Thoracic aorta (tissue), 2 donors: ENCODE results near the gene ANKRA2. TPM values are rescaled to one million over a fixed set of nuclear protein-coding genes. Genes with fewer than 3 reads are reported as not detected.
A peak's percentile ranks its signal among the peaks of the same experiment; 100 is the strongest.
"Not testable (repeated sequence)": the region's sequence is repeated elsewhere in the genome, so short reads cannot be mapped to it uniquely, and the experiment has no call there.

Source experiments
- ATAC-seq: fragments of 150-250 bp; one replicate; pipeline ENCODE4 v1.8.0; 2017; ENCODE audit warnings: low read depth; ENCODE audit not compliant: insufficient number of reproducible peaks, low FRiP score
- DNase-seq: peaks from one replicate; pipeline ENCODE4 v3.0.0-alpha.2; 2020; ENCODE audit warnings: low spot score
- H3K27ac ChIP-seq, 2 donors: fragments of 200-600 bp; sonication (generic); 1 replicate in 1 of 2; 2 replicates in 1 of 2; pipeline ENCODE4 v1.5.1; 2016; ENCODE audit warnings: mild to moderate bottlenecking in 2 of 2, moderate library complexity in 2 of 2
- H3K27me3 ChIP-seq: fragments of 200-600 bp; sonication (generic); replicated peaks from 2 replicates; pipeline ENCODE4 v1.6.0; 2016; ENCODE audit warnings: mild to moderate bottlenecking; ENCODE audit not compliant: insufficient read depth
- H3K36me3 ChIP-seq: fragments of 200-600 bp; sonication (generic); one replicate; pipeline ENCODE4 v1.5.1; 2016
- H3K4me1 ChIP-seq, 2 donors: fragments of 200-600 bp; sonication (generic); 1 replicate in 1 of 2; 2 replicates in 1 of 2; pipeline versions ENCODE4 v1.5.1 to v1.6.0; 2016; ENCODE audit warnings: low read depth in 2 of 2, mild to moderate bottlenecking in 1 of 2; ENCODE audit not compliant: control insufficient read depth in 1 of 2
- H3K4me3 ChIP-seq: fragments of 200-600 bp; sonication (generic); 2 replicates; pipeline ENCODE4 v1.5.1; 2016; ENCODE audit warnings: mild to moderate bottlenecking
- H3K9me3 ChIP-seq: fragments of 200-600 bp; sonication (generic); 2 replicates; pipeline ENCODE4 v1.5.1; 2016
- total RNA-seq, 2 donors: library from RNA; depleted of rRNA; stranded (reverse); fragments of >200 nt; gene quantifications; one replicate each; pipeline versions ENCODE4 v1.1.0 to v1.2.3, GENCODE V29; 2016
- TF ChIP-seq, protein P1 (sequence below): fragments of 200-600 bp; sonication (generic); IDR thresholded peaks from one replicate; pipeline ENCODE4 v1.5.1; 2019; ENCODE audit warnings: antibody characterized with exemption

The ANKRA2 gene
- total RNA-seq, 2 donors from 2014 or later, result 13.1 to 35.6 TPM

DNA sequence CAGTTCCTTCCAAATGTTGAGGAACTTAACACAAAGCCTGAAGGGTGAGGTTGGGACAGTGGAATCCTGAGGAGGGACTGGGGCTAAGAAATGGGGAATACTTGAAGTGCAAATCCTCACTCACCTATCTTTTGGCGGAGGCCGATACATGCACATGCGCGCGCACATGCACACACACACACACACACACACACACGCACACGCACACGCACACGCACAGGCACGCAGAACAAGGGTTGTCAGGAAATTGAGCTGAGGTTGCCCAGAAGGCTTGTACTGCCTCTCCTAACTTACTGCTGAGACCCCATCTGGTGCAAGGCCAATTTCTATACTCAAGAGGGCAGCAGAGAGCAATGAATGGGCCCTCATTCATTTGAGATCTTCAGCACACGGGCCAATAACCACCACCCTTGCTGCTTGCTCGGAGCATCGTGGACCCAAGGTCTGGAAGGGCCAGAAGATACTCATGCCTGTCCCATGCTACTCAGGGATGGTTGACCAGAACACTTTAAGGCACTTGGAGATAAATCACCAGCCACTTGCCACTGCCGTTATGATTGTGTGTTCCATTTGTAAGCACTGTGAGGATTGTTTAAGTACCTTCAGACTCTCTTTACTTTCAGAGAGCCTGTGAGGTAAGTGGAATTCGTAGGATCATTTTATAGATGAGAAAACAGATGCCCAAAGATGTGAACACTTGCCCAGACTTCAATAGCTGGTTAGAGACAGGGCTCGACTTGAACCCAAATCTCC, 45.7 kb downstream of the ANKRA2 start:
- DNase-seq (peak; percentile 26), ATAC-seq (peak; percentile 77)
- Histone ChIP-seq H3K36me3 (no peaks in the 10 kb centered on the region), H3K27me3 (no peaks in the 10 kb centered on the region), H3K4me3 (no peak overlapping the region), H3K27ac (no peak overlapping the region), H3K4me1 (peaks cover 4 to 25% of the 10 kb centered on the region in 2 donors), H3K9me3 (no peaks in the 10 kb centered on the region)
- TF ChIP-seq, protein P1, sequence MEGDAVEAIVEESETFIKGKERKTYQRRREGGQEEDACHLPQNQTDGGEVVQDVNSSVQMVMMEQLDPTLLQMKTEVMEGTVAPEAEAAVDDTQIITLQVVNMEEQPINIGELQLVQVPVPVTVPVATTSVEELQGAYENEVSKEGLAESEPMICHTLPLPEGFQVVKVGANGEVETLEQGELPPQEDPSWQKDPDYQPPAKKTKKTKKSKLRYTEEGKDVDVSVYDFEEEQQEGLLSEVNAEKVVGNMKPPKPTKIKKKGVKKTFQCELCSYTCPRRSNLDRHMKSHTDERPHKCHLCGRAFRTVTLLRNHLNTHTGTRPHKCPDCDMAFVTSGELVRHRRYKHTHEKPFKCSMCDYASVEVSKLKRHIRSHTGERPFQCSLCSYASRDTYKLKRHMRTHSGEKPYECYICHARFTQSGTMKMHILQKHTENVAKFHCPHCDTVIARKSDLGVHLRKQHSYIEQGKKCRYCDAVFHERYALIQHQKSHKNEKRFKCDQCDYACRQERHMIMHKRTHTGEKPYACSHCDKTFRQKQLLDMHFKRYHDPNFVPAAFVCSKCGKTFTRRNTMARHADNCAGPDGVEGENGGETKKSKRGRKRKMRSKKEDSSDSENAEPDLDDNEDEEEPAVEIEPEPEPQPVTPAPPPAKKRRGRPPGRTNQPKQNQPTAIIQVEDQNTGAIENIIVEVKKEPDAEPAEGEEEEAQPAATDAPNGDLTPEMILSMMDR, result peak; percentile 71

DNA sequence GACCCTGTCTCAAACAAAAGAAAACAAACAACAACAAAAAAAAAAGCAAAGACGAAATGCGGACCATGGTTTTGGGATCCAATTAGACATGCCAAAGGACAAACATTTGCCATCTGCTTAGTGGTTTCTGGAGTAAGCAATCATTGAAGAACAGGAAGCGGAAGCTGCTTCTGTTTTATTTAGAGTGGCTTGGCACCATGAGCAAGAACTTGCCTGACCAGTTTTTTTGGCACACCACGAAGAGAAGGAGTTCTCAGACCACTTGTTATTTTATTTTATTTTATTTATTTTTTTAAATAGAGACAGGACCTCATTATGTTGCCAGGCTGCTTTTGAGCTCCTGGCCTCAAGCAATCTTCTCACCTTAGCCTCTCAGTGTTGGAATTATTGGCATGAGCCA, 50.2 kb downstream of the ANKRA2 start:
- H3K27ac ChIP-seq, result no peak overlapping the region
- H3K4me3 ChIP-seq, result no peak overlapping the region
- no peaks in the 10 kb centered on the region for H3K9me3 ChIP-seq
- DNase-seq (no peak), ATAC-seq (no peak)
- TF ChIP-seq, protein P1, result no peak
- H3K36me3 ChIP-seq, result no peaks in the 10 kb centered on the region
- no peaks in the 10 kb centered on the region for H3K27me3 ChIP-seq
- H3K4me1 ChIP-seq, result peaks cover 0 to 9% of the 10 kb centered on the region in 2 donors

DNA sequence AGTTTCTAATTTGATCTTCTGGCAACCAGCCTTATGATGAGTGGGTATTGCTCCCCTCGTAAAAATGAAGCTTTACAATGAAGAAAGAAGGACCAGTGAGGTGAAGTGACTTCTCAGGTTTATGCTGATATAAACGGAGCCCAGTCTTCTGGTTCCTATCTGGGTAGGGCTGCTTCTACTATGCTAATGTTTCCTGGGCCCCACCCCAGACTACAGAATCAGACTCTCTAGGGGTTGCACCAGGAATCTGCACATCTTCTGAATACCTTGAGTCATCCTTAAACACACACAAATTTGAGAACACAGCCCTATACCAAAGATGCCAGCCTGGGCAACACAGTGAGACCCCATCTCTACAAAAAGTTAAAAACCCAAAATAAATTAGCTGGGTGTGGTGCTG, 51.0 kb downstream of the ANKRA2 start:
- no peaks in the 10 kb centered on the region for H3K27me3 ChIP-seq
- no peak for ATAC-seq
- H3K9me3 ChIP-seq, result no peaks in the 10 kb centered on the region
- DNase-seq, result no peak
- TF ChIP-seq, protein P1, result no peak
- H3K4me3 ChIP-seq, result no peak overlapping the region
- no peaks in the 10 kb centered on the region for H3K36me3 ChIP-seq
- peaks cover 0 to 2% of the 10 kb centered on the region in 2 donors for H3K4me1 ChIP-seq
- H3K27ac ChIP-seq, result no peak overlapping the region

DNA sequence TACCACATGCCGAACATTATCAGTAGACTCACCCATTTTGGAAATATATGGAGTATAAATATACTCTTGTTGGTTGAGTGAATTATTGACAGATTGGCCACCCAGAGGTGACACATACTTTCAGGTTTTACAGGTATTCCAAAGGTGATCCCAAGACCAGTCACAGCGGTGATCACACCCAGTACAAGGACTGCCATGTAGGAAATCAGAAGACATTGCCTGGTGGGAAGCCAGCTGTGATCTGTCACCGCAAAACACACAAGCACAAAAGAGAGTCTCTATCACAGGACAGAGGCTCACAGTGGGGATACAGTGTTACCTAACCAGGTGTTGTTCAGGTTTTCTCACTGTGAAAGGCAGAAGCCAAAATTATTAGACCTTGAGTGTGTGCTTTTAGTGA, 51.4 kb downstream of the ANKRA2 start:
- no peak for ATAC-seq
- H3K27ac ChIP-seq, result no peak overlapping the region

DNA sequence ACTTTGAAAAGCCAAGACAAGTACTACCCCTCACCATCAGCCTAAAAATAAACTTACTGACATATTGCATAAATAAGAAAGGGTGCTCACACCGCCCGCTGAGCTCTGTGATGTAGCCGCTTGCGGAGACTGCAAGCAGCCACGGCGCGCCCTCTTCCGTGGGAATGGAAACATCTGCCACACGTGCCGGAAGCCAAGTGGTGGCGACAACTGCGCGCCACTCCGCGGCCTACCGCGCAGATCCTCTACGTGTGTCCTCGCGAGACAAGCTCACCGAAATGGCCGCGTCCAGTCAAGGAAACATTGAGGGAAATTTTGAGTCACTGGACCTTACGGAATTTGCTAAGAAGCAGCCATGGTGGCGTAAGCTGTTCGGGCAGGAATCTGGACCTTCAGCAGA, 56.9 kb downstream of the ANKRA2 start:
- peak overlapping the region; percentile 52 to 69 for H3K27ac ChIP-seq
- not testable (repeated sequence) for ATAC-seq, H3K9me3 ChIP-seq, H3K27me3 ChIP-seq, DNase-seq
- H3K4me3 ChIP-seq, result peak overlapping the region; percentile 61
- H3K4me1 ChIP-seq, result peaks cover 0 to 18% of the 10 kb centered on the region in 2 donors
- peaks cover 11% of the 10 kb centered on the region for H3K36me3 ChIP-seq

More for the DNA sequence above, 51.4 kb downstream of the ANKRA2 start:
- H3K4me1 ChIP-seq, result no peaks in the 10 kb centered on the region
- TF ChIP-seq, protein P1, result no peak
- no peaks in the 10 kb centered on the region for H3K36me3 ChIP-seq
- no peak overlapping the region for H3K4me3 ChIP-seq
- no peaks in the 10 kb centered on the region for H3K27me3 ChIP-seq
- no peak for DNase-seq
- no peaks in the 10 kb centered on the region for H3K9me3 ChIP-seq
